HG03025 (cell line): ENCODE results near the gene MISFA.
"Not testable (repeated sequence)": the region's sequence is repeated elsewhere in the genome, so short reads cannot be mapped to it uniquely, and the experiment has no call there.

ENCODE experiments used
- ATAC-seq: cut with Tn5 transposase; IDR thresholded peaks from one replicate; pipeline ENCODE4 v1.9.1; 2021; ENCODE audit warnings: mild to moderate bottlenecking, moderate library complexity; ENCODE audit not compliant: unreplicated experiment, low FRiP score

Gene MISFA

DNA sequence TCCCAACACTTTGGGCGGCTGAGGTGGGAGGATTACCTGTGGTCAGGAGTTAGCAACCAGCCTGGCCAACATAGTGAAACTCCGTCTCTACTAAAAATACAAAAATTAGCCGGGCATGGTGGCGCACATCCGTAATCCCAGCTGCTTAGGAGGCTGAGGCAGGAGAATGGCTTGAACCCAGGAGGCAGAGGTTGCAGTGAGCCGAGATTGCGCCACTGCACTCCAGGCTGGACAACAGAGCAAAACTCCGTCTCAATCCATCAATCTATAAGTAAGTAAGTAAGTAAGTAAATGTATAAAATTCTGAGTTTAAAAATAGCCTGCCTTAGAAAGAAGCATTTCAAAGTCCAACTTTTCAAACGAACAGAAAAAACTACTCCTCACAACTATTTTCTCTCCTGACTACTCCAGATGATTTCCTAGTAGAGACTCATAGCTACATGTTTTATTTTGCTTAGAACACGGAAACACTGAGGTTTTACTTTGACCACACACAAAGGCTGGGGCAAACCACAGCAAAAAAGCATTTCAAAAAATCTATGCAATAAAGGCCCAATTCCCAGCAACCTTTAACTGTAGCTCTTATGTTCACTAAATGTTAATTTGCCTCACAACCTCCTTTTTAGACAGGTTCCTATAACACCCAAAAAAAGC, 18.2 kb downstream of the MISFA start:
- ATAC-seq, result no peak

GRCh38 chr11:18618342-18619025, 18.9 kb downstream of the MISFA start:
- no peak for ATAC-seq

GRCh38 chr11:18623707-18624106, 24.1 kb downstream of the MISFA start:
- ATAC-seq, result no peak

GRCh38 chr11:18624161-18624560, 24.6 kb downstream of the MISFA start:
- ATAC-seq, result no peak

GRCh38 chr11:18632841-18633240, 33.3 kb downstream of the MISFA start:
- ATAC-seq, result no peak

DNA sequence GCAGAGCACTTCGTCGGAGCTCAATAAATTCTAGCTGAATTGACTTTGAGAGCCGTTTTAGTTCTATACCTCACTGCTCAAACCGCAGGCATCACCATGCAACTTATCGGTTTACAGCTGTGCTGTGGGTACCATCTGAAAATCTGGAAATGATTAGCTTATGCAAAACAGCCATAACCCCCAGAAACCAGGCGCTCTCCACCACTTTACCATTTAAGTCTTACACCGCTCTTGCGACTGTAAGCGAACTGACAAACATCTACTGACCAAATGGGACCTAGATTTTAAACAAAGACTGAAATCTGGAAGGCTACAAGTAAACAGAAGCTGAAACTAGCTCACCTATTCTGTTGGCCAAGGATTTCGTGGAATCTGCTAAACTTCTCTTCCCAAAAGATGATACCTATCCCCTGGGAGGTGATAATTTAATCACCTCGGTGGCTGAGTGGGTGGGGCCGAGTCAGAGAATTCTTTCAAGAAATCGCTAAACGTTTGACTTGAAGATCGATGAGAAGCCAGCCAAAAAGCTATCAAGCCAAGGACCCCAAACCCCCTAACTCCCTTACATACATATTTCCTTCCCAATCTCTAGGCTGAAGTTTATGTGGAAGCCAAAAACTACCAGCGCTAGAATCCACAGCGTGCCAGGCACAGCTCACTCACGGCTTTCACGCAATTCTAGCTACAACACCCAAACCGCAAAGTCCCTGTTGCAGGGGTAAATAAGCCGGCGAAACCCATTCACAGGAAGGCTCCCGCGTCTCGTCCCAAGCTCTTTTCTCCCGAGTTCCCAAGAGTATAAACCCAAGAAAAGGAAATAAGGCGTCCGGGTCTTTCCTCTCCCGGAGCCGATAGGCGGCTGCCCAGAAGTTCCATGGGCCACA, 33.9 kb downstream of the MISFA start:
- peak; percentile 46 for ATAC-seq

DNA sequence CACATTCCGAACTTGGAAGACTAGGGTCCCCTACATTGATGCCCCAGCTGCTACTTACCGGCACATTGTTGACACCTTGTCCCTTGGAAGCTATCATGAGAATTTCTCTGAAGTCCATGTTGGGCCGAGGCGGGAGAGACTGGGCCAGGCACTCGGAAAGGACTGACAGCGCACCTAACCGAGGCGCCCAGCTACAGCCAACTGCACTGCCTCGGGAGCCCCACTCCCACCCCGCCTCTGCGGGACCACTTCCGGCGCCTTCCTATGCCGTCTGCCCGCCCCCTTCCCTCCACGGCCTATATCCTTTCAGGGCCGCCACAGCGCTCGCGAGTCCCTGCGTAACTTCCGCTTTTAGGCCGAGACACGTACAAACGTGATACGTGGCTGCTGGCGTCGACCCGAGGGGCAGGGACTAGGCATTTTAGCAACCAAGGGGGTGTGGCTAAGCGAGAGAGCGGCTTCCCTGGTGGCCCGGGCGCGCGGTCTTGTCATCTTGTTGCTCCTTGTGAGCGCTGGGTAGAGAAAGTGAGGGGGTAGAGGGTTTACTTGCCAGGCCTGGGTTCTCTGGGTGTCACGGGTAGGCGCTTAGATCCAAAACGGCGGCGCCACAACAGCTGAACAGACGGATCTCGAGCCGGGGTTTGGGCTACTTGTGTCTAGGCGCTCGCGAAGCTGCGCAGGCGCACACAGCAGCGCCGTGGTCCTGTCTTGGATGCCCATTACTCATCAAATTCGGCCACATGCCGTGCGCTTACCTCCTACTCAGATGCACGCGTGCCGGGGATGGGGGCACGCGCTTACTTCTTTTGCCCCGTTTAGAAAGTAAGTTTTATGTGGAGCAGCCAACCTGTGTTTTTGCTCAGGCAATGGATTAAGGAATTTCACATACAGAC, 34.8 kb downstream of the MISFA start, which contains the start of gene SPTY2D1:
Gene SPTY2D1, minus strand, starts transcription at position 203 of the 893 bp plus-strand sequence. Its CDS starts 85 bp downstream, at position 118.
- peak; percentile 97 for ATAC-seq

GRCh38 chr11:18641677-18642076, 42.1 kb downstream of the MISFA start:
- no peak for ATAC-seq

GRCh38 chr11:18643034-18643433, 43.4 kb downstream of the MISFA start:
- ATAC-seq, result not testable (repeated sequence)

- ATAC-seq, result no peak
These were observed 50.8 kb downstream of the MISFA start for GRCh38 chr11:18650353-18650752.

DNA sequence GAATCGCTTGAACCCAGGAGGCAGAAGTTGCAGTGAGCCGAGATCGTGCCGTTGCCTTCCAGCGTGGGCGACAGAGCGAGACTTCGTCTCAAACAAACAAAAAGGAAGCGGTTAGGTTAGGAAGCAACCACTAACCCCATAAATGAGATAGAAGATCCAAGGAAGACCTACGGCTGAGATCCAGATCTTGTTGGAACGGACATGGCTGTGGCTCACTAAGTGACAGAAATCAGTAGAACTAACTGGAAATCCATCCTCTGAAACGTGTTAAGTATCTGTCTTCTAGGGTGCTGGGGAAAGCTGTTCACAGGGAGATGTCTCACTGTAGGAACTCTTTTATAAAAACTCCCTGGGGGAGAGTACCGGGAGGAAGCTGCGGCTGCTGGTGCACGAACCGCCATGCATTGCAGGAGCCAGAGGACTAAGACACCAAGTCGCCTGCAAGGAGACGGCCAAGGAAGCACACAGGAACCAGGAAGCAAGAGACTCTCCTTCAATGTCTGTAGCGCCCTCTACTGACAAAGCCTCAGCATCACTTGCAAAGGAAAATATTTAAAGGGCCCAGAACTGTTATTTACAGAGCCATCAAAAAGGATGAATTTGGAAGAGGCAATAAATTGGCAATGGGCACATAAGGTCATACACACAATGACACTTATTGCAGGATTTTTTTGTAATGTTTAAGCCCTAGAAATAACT, 51.4 kb downstream of the MISFA start:
- no peak for ATAC-seq
